ENCODE results near the gene POU5F1. TPM values are rescaled to one million over a fixed set of nuclear protein-coding genes. Genes with fewer than 3 reads are reported as not detected.

Gene POU5F1
- total RNA-seq, 4 donors from 2014 or later = 0.58 to 3.4 (median 1.1) TPM; not detected in 1

DNA sequence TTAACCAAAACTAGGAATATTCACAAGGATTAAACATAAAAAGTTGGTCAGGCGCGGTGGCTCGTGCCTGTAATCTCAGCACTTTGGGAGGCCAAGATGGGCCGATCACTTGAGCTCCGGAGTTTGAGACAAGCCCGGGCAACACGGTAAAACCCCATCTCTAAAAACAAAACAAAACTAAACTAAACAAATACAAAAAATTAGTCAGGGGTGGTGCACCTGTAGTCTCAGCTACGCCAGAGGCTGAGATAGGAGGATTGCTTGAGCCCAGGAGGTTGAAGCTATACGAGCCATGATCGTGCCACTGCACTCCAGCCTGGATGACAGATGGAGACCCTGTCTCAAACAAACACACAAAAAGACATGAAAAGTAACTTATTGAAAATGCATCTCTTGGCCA, 34.8 kb downstream of the POU5F1 start:
- ATAC-seq = no peak
- TF ChIP-seq, protein P1, sequence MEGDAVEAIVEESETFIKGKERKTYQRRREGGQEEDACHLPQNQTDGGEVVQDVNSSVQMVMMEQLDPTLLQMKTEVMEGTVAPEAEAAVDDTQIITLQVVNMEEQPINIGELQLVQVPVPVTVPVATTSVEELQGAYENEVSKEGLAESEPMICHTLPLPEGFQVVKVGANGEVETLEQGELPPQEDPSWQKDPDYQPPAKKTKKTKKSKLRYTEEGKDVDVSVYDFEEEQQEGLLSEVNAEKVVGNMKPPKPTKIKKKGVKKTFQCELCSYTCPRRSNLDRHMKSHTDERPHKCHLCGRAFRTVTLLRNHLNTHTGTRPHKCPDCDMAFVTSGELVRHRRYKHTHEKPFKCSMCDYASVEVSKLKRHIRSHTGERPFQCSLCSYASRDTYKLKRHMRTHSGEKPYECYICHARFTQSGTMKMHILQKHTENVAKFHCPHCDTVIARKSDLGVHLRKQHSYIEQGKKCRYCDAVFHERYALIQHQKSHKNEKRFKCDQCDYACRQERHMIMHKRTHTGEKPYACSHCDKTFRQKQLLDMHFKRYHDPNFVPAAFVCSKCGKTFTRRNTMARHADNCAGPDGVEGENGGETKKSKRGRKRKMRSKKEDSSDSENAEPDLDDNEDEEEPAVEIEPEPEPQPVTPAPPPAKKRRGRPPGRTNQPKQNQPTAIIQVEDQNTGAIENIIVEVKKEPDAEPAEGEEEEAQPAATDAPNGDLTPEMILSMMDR (IDR thresholded peaks at IDR 0.05) = no peak
- TF ChIP-seq POLR2AphosphoS5 (IDR thresholded peaks at IDR 0.05) = no peak
- TF ChIP-seq POLR2A (IDR thresholded peaks at IDR 0.05) = no peak
- TF ChIP-seq EP300 (IDR thresholded peaks at IDR 0.05) = no peak
- Histone ChIP-seq H3K4me3 (no peak overlapping the region), H3K9me3 (no peaks in the 10 kb centered on the region), H3K27ac (no peak overlapping the region), H3K4me1 (peaks cover 0 to 10% (median 4%) of the 10 kb centered on the region in 3 donors), H3K27me3 (no peaks in the 10 kb centered on the region), H3K36me3 (no peaks in the 10 kb centered on the region)
- WGBS, 2 donors (ENCODE audit: low coverage in 1 of 2) = 83 to 85% methylated on average over 8 to 9 of the region's 10 CpGs

DNA sequence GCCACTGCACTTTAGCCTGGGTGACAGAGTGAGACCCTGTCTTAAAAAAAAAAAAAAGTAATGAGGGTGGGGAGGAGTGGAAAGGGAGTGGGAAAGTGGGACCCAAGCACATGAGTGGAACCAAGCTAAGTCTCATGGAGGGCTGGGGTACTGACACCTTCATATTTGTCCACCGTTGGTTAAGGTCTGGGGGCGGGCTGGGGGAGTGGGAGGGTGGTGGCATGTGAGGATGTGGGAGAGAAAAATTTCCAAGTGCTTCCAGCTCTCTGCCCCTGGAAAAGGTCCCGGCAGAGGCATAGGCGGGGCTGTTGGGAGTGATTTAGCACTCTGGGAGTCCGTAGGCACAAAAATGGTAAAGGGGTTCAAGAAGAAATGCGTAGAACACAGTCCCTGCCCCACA, 37.7 kb downstream of the POU5F1 start:
- no peak overlapping the region for H3K27ac ChIP-seq
- no peaks in the 10 kb centered on the region for H3K36me3 ChIP-seq
- H3K4me3 ChIP-seq = no peak overlapping the region
- H3K9me3 ChIP-seq = no peaks in the 10 kb centered on the region
- H3K27me3 ChIP-seq = no peaks in the 10 kb centered on the region
- WGBS, 2 donors (ENCODE audit: low coverage in 1 of 2) = 82 to 83% methylated on average over 1 to 4 of the region's 6 CpGs
- ATAC-seq = no peak
- peaks cover 0 to 7% (median 3%) of the 10 kb centered on the region in 3 donors for H3K4me1 ChIP-seq
- TF ChIP-seq POLR2A (IDR thresholded peaks at IDR 0.05) (no peak), EP300 (IDR thresholded peaks at IDR 0.05) (no peak), POLR2AphosphoS5 (IDR thresholded peaks at IDR 0.05) (no peak)

DNA sequence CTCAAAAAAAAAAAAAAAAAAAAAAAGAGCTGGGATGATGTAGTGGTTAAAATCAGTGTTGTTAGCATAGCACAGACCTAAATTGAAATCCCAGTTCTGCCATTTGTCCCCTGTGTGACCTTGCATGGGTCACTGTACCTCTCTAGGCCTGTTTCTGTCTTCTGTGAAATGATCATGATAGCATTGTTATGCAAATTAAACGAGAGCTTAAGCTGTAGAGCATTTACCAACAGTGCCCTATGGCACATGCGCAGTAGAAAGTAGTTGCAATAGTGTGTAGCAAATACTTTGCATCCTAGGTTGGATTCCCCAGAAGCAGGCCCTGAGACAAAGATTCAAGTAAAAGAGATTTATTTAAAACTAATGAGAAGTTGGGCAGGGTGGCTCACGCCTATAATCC, 38.9 kb downstream of the POU5F1 start:
- Histone ChIP-seq H3K4me3 (no peak overlapping the region), H3K27me3 (no peaks in the 10 kb centered on the region), H3K36me3 (no peaks in the 10 kb centered on the region), H3K27ac (no peak overlapping the region), H3K9me3 (no peaks in the 10 kb centered on the region), H3K4me1 (no peaks in the 10 kb centered on the region)
- WGBS, 2 donors (ENCODE audit: low coverage in 1 of 2) = 68 to 84% methylated on average over 2 to 3 of the region's 3 CpGs
- TF ChIP-seq EP300 (IDR thresholded peaks at IDR 0.05) (no peak), POLR2AphosphoS5 (IDR thresholded peaks at IDR 0.05) (no peak), POLR2A (IDR thresholded peaks at IDR 0.05) (no peak)
- TF ChIP-seq, protein P1 (IDR thresholded peaks at IDR 0.05) = no peak
- no peak for ATAC-seq

DNA sequence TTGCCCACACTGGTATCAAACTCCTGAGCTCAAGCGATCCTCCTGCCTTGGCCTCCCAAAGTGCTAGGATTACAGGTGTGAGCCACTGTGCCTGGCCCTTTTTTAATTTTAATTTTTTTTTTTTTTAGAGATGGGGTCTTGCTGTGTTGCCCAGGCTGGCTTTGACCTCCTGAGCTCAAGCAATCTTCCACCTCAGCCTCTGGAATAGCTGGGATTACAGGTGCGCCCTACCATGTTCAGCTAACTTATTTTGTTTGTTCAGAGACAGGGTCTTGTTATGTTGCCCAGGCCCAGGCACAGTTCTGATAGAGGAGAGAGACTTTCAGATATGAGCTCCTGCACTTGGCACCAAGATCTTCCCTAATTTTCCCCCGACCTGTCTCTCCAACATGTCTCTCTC, 39.7 kb downstream of the POU5F1 start:
- no peak overlapping the region for H3K4me3 ChIP-seq
- peaks cover 0 to 3% of the 10 kb centered on the region in 2 donors for H3K36me3 ChIP-seq
- TF ChIP-seq POLR2A (IDR thresholded peaks at IDR 0.05) = no peak
- TF ChIP-seq, protein P1 (IDR thresholded peaks at IDR 0.05) = no peak
- H3K9me3 ChIP-seq = no peaks in the 10 kb centered on the region
- ATAC-seq = no peak
- 93 to 100% methylated on average over 1 to 3 of the region's 3 CpGs for WGBS, 2 donors (ENCODE audit: low coverage in 1 of 2)
- no peaks in the 10 kb centered on the region for H3K4me1 ChIP-seq
- no peak overlapping the region for H3K27ac ChIP-seq
- no peaks in the 10 kb centered on the region for H3K27me3 ChIP-seq

DNA sequence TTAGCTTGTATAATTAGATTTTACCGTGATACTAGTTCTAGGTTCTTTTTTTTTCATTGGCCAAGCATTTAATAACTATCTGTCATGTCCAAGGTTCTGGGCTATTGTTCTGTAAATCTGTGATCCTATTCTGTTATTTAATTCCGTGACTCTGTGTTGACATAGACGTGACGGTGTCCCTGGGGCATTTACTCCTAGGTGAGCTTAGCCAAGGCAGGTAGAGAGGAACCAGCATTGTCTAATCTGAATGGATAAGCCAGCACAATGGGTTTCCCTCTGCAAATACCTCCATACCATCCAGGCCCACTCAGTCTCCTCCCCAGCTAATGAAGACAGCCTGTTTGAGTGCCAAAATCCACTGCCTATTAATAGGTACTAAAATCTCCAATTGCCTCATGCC, 41.4 kb downstream of the POU5F1 start:
- 24 to 33% methylated on average over 4 of the region's 4 CpGs for WGBS, 2 donors (ENCODE audit: low coverage in 1 of 2)
- TF ChIP-seq POLR2AphosphoS5 (IDR thresholded peaks at IDR 0.05) = no peak
- TF ChIP-seq, protein P1 (IDR thresholded peaks at IDR 0.05) = no peak
- TF ChIP-seq EP300 (IDR thresholded peaks at IDR 0.05) = no peak
- no peak for TF ChIP-seq POLR2A (IDR thresholded peaks at IDR 0.05)
- Histone ChIP-seq H3K36me3 (peaks cover 0 to 3% of the 10 kb centered on the region in 2 donors), H3K4me1 (peaks cover 0 to 5% (median 0%) of the 10 kb centered on the region in 3 donors), H3K4me3 (no peak overlapping the region), H3K9me3 (no peaks in the 10 kb centered on the region), H3K27me3 (no peaks in the 10 kb centered on the region), H3K27ac (no peak overlapping the region)
- no peak for ATAC-seq

All from gastroesophageal sphincter (tissue), 4 donors.